H1 (cell line): Measurements from ENCODE around the gene ARID1B. TPM values are rescaled to one million over a fixed set of nuclear protein-coding genes. Genes with fewer than 3 reads are reported as not detected.

Source experiments
- polyA plus RNA-seq, 7 experiments: library from polyadenylated mRNA; depleted of rRNA in 3 of 7; stranded (reverse) in 5 of 7; unstranded in 2 of 7; fragments of >200 nt in 5 of 7; fragments of 200-250 nt in 2 of 7; gene quantifications; 1 replicate in 5 of 7; 2 replicates in 1 of 7; 4 replicates in 1 of 7; pipeline versions ENCODE4 v1.2.1 to v1.2.3, GENCODE V29; 2011 to 2013; ENCODE audit warnings: missing spikeins in 2 of 7, mixed read lengths in 2 of 7
- total RNA-seq: library from RNA; stranded (reverse); fragmentation: NEBNext Ultra II Directional; extraction: Animal tissue kit (Norgen Biotek cat#: 25700); gene quantifications from 2 replicates; pipeline ENCODE4 v1.2.1, GENCODE V29; 2021
- TF ChIP-seq, protein P1 (sequence below): fragments of 300-600 bp; sonication (generic); IDR thresholded peaks from 2 replicates; pipeline ENCODE4 v1.7.1; 2012; ENCODE audit warnings: low read length, moderate library complexity, mild to moderate bottlenecking, inconsistent platforms; ENCODE audit not compliant: insufficient replicate concordance

Gene ARID1B
- total and polyA plus RNA-seq, 2 of the 8 experiments (the other 6 are each of a cell fraction or from before 2014, with no cell fraction given), result 24.3 to 70.3 TPM

DNA sequence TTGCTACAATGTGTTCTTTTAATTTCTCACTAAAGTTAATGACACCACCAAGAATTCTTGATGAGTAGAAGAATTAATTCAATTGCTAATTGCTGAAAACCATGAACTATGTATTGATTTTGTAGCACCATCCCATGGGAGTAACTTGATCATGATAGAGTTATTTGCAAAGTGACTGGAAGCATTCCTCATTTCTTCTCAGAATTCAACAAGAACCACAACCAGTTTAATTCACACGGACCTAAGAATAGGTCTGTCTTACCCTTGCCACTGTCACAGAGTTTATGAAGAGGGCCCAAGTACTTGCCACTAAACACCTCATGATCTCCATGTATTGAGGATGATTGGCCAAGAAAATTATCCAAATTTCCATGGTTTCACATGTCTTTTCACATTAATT lies 324.0 kb downstream of the ARID1B start (continued):
- TF ChIP-seq, protein P1, sequence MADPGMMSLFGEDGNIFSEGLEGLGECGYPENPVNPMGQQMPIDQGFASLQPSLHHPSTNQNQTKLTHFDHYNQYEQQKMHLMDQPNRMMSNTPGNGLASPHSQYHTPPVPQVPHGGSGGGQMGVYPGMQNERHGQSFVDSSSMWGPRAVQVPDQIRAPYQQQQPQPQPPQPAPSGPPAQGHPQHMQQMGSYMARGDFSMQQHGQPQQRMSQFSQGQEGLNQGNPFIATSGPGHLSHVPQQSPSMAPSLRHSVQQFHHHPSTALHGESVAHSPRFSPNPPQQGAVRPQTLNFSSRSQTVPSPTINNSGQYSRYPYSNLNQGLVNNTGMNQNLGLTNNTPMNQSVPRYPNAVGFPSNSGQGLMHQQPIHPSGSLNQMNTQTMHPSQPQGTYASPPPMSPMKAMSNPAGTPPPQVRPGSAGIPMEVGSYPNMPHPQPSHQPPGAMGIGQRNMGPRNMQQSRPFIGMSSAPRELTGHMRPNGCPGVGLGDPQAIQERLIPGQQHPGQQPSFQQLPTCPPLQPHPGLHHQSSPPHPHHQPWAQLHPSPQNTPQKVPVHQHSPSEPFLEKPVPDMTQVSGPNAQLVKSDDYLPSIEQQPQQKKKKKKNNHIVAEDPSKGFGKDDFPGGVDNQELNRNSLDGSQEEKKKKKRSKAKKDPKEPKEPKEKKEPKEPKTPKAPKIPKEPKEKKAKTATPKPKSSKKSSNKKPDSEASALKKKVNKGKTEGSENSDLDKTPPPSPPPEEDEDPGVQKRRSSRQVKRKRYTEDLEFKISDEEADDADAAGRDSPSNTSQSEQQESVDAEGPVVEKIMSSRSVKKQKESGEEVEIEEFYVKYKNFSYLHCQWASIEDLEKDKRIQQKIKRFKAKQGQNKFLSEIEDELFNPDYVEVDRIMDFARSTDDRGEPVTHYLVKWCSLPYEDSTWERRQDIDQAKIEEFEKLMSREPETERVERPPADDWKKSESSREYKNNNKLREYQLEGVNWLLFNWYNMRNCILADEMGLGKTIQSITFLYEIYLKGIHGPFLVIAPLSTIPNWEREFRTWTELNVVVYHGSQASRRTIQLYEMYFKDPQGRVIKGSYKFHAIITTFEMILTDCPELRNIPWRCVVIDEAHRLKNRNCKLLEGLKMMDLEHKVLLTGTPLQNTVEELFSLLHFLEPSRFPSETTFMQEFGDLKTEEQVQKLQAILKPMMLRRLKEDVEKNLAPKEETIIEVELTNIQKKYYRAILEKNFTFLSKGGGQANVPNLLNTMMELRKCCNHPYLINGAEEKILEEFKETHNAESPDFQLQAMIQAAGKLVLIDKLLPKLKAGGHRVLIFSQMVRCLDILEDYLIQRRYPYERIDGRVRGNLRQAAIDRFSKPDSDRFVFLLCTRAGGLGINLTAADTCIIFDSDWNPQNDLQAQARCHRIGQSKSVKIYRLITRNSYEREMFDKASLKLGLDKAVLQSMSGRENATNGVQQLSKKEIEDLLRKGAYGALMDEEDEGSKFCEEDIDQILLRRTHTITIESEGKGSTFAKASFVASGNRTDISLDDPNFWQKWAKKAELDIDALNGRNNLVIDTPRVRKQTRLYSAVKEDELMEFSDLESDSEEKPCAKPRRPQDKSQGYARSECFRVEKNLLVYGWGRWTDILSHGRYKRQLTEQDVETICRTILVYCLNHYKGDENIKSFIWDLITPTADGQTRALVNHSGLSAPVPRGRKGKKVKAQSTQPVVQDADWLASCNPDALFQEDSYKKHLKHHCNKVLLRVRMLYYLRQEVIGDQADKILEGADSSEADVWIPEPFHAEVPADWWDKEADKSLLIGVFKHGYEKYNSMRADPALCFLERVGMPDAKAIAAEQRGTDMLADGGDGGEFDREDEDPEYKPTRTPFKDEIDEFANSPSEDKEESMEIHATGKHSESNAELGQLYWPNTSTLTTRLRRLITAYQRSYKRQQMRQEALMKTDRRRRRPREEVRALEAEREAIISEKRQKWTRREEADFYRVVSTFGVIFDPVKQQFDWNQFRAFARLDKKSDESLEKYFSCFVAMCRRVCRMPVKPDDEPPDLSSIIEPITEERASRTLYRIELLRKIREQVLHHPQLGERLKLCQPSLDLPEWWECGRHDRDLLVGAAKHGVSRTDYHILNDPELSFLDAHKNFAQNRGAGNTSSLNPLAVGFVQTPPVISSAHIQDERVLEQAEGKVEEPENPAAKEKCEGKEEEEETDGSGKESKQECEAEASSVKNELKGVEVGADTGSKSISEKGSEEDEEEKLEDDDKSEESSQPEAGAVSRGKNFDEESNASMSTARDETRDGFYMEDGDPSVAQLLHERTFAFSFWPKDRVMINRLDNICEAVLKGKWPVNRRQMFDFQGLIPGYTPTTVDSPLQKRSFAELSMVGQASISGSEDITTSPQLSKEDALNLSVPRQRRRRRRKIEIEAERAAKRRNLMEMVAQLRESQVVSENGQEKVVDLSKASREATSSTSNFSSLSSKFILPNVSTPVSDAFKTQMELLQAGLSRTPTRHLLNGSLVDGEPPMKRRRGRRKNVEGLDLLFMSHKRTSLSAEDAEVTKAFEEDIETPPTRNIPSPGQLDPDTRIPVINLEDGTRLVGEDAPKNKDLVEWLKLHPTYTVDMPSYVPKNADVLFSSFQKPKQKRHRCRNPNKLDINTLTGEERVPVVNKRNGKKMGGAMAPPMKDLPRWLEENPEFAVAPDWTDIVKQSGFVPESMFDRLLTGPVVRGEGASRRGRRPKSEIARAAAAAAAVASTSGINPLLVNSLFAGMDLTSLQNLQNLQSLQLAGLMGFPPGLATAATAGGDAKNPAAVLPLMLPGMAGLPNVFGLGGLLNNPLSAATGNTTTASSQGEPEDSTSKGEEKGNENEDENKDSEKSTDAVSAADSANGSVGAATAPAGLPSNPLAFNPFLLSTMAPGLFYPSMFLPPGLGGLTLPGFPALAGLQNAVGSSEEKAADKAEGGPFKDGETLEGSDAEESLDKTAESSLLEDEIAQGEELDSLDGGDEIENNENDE, result no peak
- TF ChIP-seq, all 59 proteins: peak for 0
